ENCODE measurements around the gene TMEM50B.

Gene TMEM50B

GRCh38 chr21:33487996-33488395 is 8.2 kb upstream of the TMEM50B start:
- no peaks in the 10 kb centered on the region for H3K36me3 ChIP-seq (ENCODE audit: insufficient read depth, low read length)
- ATAC-seq (ENCODE audit: insufficient read depth, low read depth) (no peak), DNase-seq (no peak)
- H3K79me2 ChIP-seq (ENCODE audit: insufficient read depth, low read length), result no peaks in the 10 kb centered on the region
- no peaks in the 10 kb centered on the region for H3K27me3 ChIP-seq (ENCODE audit: insufficient read depth, low read length, poor library complexity)
- no peak overlapping the region for H3K4me2 ChIP-seq (ENCODE audit: insufficient read depth, low read length)
- H3K9ac ChIP-seq (ENCODE audit: low read depth, low read length), result no peak overlapping the region
- H3K9me3 ChIP-seq (ENCODE audit: insufficient read depth, low read length, severe bottlenecking), result no peaks in the 10 kb centered on the region
- no peak overlapping the region for H2AFZ ChIP-seq (ENCODE audit: low read depth, low read length)
- H4K20me1 ChIP-seq (ENCODE audit: insufficient read depth, low read length), result no peaks in the 10 kb centered on the region
- H3K4me1 ChIP-seq (ENCODE audit: insufficient read depth, low read length), result peaks cover 16% of the 10 kb centered on the region
- no peak overlapping the region for H3K27ac ChIP-seq (ENCODE audit: low read length)
- no peak for TF ChIP-seq EZH2 (IDR thresholded peaks at IDR 0.05; ENCODE audit: borderline replicate concordance, low read depth, low read length, severe bottlenecking)
- no peak for TF ChIP-seq CTCF (IDR thresholded peaks at IDR 0.05; ENCODE audit: borderline replicate concordance, extremely low read depth, low read length, poor library complexity, severe bottlenecking)
- no peak overlapping the region for H3K4me3 ChIP-seq (ENCODE audit: low read depth in 1 of 2, low read length in 2 of 2)

DNA sequence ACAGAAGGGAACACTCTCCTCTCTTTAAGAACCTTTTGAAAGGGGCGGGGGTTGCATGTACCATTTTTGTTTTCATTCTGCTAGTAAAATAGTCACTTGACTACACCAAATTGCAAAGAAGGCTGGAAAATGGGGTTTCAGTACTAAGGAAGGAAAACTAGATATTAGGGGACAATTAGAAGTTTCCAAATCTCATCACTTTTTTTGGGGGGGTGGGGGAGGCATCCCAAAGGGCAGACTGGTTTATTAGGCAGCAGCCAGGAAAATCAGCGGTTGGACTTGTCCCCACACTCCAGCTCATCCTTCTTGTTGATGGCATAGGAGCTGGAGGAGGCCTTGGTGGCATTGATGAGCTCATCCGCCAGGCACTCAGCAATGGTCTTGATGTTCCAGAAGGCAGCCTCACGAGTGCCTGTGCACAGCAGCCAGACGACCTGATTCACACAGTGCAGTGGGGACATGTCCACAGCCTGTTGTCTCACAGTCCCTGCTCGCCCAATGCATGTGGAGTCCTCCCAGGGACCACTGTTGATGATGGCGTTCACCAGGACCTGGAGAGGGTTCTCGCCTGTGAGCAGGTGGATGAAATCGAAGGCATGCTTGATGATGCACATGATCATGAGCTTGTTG is 1.7 kb upstream of the TMEM50B start:
- peaks cover 4% of the 10 kb centered on the region; the same call in 1 of the 2 replicates for H4K20me1 ChIP-seq (ENCODE audit: insufficient read depth, low read length)
- no peak for DNase-seq
- no peak overlapping the region for H3K4me3 ChIP-seq (ENCODE audit: low read depth in 1 of 2, low read length in 2 of 2)
- H3K27ac ChIP-seq (ENCODE audit: low read length), result no peak overlapping the region
- ATAC-seq (ENCODE audit: insufficient read depth, low read depth), result no peak
- peak overlapping the region; percentile 90; the same call in 1 of the 2 replicates for H3K4me2 ChIP-seq (ENCODE audit: insufficient read depth, low read length)
- H3K27me3 ChIP-seq (ENCODE audit: insufficient read depth, low read length, poor library complexity), result no peaks in the 10 kb centered on the region
- H3K9ac ChIP-seq (ENCODE audit: low read depth, low read length), result no peak overlapping the region
- peaks cover 18% of the 10 kb centered on the region for H3K4me1 ChIP-seq (ENCODE audit: insufficient read depth, low read length)
- TF ChIP-seq CTCF (IDR thresholded peaks at IDR 0.05; ENCODE audit: borderline replicate concordance, extremely low read depth, low read length, poor library complexity, severe bottlenecking), result no peak
- no peak for TF ChIP-seq EZH2 (IDR thresholded peaks at IDR 0.05; ENCODE audit: borderline replicate concordance, low read depth, low read length, severe bottlenecking)
- H3K79me2 ChIP-seq (ENCODE audit: insufficient read depth, low read length), result peaks cover 18% of the 10 kb centered on the region
- no peak overlapping the region for H2AFZ ChIP-seq (ENCODE audit: low read depth, low read length)
- no peaks in the 10 kb centered on the region for H3K36me3 ChIP-seq (ENCODE audit: insufficient read depth, low read length)
- no peaks in the 10 kb centered on the region for H3K9me3 ChIP-seq (ENCODE audit: insufficient read depth, low read length, severe bottlenecking)

DNA sequence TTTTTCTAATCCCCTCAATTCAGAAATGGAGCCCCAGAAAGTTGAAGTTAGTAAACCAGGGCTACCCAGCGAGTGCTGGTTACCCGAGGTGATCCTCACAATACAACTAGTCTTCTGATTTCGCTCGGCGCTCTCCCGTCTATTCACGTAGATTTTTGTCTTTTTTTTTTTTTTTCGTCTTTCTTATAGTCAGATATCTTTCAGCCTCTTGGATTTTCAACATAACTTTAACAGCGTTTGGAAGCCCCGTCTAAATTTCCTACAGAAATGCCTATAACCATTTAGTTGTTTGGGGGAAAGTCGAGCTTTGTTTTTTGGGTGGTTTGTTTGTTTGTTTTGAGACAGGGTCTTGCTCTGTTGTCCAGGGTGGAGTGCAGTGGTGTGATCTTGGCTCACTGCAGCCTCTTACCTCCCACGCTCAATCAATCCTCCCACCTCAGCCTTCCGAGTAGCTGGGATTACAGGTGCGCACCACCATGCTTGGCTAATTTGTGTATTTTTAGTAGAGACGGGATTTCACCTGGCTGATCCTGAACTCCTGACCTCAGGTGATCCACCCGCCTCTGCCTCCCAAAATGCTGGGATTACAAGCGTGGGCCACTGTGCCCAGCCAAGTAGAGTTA is 818 bp upstream of the TMEM50B start:
- Histone ChIP-seq H3K4me2 (ENCODE audit: insufficient read depth, low read length) (peak overlapping the region; percentile 90), H3K79me2 (ENCODE audit: insufficient read depth, low read length) (peaks cover 19% of the 10 kb centered on the region), H3K27me3 (ENCODE audit: insufficient read depth, low read length, poor library complexity) (no peaks in the 10 kb centered on the region), H3K27ac (ENCODE audit: low read length) (peak overlapping the region; percentile 71), H3K9me3 (ENCODE audit: insufficient read depth, low read length, severe bottlenecking) (no peaks in the 10 kb centered on the region), H2AFZ (ENCODE audit: low read depth, low read length) (peak overlapping the region; percentile 94), H4K20me1 (ENCODE audit: insufficient read depth, low read length) (peaks cover 4% of the 10 kb centered on the region; the same call in 1 of the 2 replicates), H3K4me1 (ENCODE audit: insufficient read depth, low read length) (peaks cover 18% of the 10 kb centered on the region), H3K36me3 (ENCODE audit: insufficient read depth, low read length) (no peaks in the 10 kb centered on the region), H3K4me3 (ENCODE audit: low read depth in 1 of 2, low read length in 2 of 2) (peak overlapping the region; percentile 59 to 78; a peak in 3 of 4 replicates), H3K9ac (ENCODE audit: low read depth, low read length) (peak overlapping the region; percentile 77)
- TF ChIP-seq EZH2 (IDR thresholded peaks at IDR 0.05; ENCODE audit: borderline replicate concordance, low read depth, low read length, severe bottlenecking) (no peak), CTCF (IDR thresholded peaks at IDR 0.05; ENCODE audit: borderline replicate concordance, extremely low read depth, low read length, poor library complexity, severe bottlenecking) (no peak)
- ATAC-seq (ENCODE audit: insufficient read depth, low read depth), result no peak
- DNase-seq, result no peak
